Measurements from ENCODE around the gene LGALS1.
A peak's percentile ranks its signal among the peaks of the same experiment; 100 is the strongest.
"Not testable (repeated sequence)": the region's sequence is repeated elsewhere in the genome, so short reads cannot be mapped to it uniquely, and the experiment has no call there.

LGALS1 gene

GRCh38 chr22:37692627-37693285 lies 17.3 kb downstream of the LGALS1 start:
- DNase-seq = no peak

GRCh38 chr22:37694131-37694530 lies 18.7 kb downstream of the LGALS1 start:
- not testable (repeated sequence) for DNase-seq

GRCh38 chr22:37696260-37696656 lies 20.8 kb downstream of the LGALS1 start:
- DNase-seq = not testable (repeated sequence)

- DNase-seq = peak; percentile 92
These were observed 21.5 kb downstream of the LGALS1 start, which contains the start of gene TRIOBP for GRCh38 chr22:37696657-37697537. Gene TRIOBP (plus strand): TSS chr22:37697048. CDS start chr22:37701366, 4,318 bp downstream.

GRCh38 chr22:37697538-37697835 lies 22.1 kb downstream of the LGALS1 start:
- no peak for DNase-seq

- DNase-seq = no peak
These were observed 25.8 kb downstream of the LGALS1 start for GRCh38 chr22:37701141-37701786.

GRCh38 chr22:37703906-37704305 lies 28.5 kb downstream of the LGALS1 start:
- no peak for DNase-seq

GRCh38 chr22:37704645-37705044 lies 29.2 kb downstream of the LGALS1 start:
- no peak for DNase-seq

- no peak for DNase-seq
These were observed 29.8 kb downstream of the LGALS1 start for GRCh38 chr22:37705205-37705604.

- DNase-seq = no peak
These were observed 33.4 kb downstream of the LGALS1 start for GRCh38 chr22:37708580-37709444.

- DNase-seq = no peak
These were observed 34.0 kb downstream of the LGALS1 start for GRCh38 chr22:37709445-37709765.

GRCh38 chr22:37710675-37711074 lies 35.2 kb downstream of the LGALS1 start:
- no peak for DNase-seq

- DNase-seq = no peak
These were observed 36.1 kb downstream of the LGALS1 start for GRCh38 chr22:37711490-37711889.

GRCh38 chr22:37713761-37714160 lies 38.3 kb downstream of the LGALS1 start:
- DNase-seq = no peak

- DNase-seq = no peak
These were observed 39.2 kb downstream of the LGALS1 start for GRCh38 chr22:37714634-37715033.

GRCh38 chr22:37715760-37716159 lies 40.3 kb downstream of the LGALS1 start:
- no peak for DNase-seq

- peak; percentile 19 for DNase-seq
These were observed 41.3 kb downstream of the LGALS1 start for GRCh38 chr22:37716708-37717107.

- DNase-seq = not testable (repeated sequence)
These were observed 41.8 kb downstream of the LGALS1 start for GRCh38 chr22:37717235-37717634.

GRCh38 chr22:37717746-37718305 lies 42.4 kb downstream of the LGALS1 start:
- not testable (repeated sequence) for DNase-seq

- DNase-seq = no peak
These were observed 50.3 kb downstream of the LGALS1 start for GRCh38 chr22:37725551-37726240.

- no peak for DNase-seq
These were observed 50.9 kb downstream of the LGALS1 start for GRCh38 chr22:37726241-37726887.
